Hypothalamus (tissue), 51 donors: ENCODE measurements around the gene LRRC3C.
A peak's percentile ranks its signal among the peaks of the same experiment; 100 is the strongest.
"Not testable (repeated sequence)": the region's sequence is repeated elsewhere in the genome, so short reads cannot be mapped to it uniquely, and the experiment has no call there.

Experiments
- DNase-seq, 51 donors: peaks; one replicate each; lab custom pipeline; 2025; lab: John Stamatoyannopoulos, UW

LRRC3C gene, protein sequence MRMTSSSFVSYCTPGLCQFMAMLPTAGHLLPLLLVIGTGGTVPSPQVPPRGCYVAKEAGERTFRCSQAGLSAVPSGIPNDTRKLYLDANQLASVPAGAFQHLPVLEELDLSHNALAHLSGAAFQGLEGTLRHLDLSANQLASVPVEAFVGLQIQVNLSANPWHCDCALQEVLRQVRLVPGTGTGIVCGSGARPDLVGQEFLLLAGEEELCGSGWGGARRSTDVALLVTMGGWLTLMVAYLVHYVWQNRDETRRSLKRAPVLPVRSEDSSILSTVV

GRCh38 chr17:39927101-39927928, at the start of gene LRRC3C, which contains the start of gene ORMDL3:
LRRC3C (plus strand) TSS chr17:39927732; CDS start chr17:39941524, 13,792 bp downstream.
ORMDL3 (minus strand) TSS chr17:39927601; CDS start chr17:39924203, 3,398 bp downstream.
- peak; percentile 60 to 96 (median 91) for DNase-seq

- not testable (repeated sequence) for DNase-seq
These were observed 41.4 kb upstream of the LRRC3C start for GRCh38 chr17:39886102-39886501.

DNA sequence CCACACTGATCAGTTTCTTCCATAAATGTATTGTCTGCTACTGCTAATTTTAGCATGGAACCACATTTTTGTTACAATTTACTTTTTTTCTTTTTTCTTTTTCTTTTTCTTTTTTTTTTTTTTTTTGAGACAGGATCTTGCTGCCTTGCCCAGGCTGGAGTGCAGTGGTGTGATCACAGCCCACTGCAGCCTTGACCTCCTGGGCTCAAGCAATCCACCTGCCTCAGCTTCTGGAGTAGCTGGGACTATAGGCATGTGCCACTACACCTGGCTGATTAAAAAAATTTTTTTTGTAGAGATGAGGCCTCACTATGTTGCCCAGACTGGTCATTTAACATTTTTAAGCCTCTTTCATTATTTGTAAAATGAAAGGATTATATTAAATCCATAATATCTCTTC, 40.5 kb upstream of the LRRC3C start:
- DNase-seq = no peak

DNA sequence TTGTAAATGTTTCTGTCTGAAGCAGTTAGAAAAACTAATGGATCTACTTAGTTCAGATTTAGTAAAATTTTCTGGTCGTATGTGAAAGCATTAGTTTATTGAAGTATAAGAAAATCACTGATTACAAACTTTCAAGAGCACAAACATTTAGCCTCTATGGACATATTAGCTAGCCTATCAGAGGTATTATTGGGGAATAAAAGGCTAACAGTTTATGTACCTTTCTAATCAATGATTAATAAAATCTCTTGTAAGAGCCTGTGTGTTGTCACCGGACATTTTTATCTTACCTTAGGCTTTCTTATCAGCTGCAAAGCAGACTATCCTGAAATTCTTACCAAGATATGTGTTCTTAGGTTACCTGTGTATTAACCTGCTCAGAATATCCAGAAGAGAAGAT, 38.3 kb upstream of the LRRC3C start:
- no peak for DNase-seq

DNA sequence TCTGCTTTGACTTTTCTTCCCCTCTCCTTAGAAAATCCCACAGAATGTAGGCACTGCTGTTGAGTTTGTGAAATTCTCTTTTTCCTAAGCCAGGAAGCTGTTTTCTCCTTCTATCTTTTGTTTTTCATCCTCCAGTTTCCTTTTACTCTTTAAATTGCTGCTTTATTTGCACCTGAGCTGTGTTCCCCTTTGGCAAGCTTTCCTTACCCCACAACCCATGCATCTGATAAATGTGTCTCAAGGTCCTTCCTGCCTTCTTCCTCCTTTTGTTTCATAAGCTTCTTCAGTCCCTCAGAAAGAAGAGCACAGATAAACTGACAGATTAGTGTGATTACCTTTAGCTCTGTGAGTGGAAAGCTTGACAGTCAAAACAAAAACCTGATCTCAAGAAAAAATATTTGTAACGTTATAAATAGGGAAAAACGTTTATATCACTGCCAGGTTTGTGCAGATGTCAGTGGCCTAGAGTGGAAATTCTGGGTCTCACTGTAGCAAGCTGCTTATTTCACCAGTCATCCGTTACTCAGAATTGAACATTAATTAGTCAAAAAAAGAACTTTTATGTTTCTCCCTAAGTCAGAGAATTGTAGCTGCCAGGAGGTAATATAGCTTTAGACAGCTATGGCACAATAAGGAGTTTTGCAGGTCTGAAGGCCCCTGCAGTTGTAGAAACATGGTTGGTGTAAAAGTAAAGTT, 32.7 kb upstream of the LRRC3C start:
- DNase-seq = no peak

GRCh38 chr17:39898088-39898487, 29.4 kb upstream of the LRRC3C start:
- DNase-seq = no peak

GRCh38 chr17:39899215-39899614, 28.3 kb upstream of the LRRC3C start:
- DNase-seq = no peak

DNA sequence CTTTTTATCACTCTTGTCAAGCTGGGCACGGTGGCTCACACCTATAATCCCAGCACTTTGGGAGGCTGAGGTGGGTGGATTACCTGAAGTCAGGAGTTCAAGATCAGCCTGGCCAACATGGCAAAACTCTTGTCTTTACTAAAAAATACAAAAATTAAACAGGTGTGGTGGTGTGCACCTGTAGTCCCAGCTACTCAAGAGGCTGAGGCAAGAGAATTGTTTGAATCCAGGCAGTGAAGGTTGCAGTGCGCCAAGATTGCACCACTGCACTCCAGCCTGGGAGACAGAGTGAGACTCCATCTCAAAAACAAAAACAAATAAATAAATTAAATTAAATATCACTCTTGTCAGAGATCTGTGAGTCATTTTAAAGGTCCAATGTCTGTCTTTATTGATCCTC, 25.5 kb upstream of the LRRC3C start:
- DNase-seq = not testable (repeated sequence)

DNA sequence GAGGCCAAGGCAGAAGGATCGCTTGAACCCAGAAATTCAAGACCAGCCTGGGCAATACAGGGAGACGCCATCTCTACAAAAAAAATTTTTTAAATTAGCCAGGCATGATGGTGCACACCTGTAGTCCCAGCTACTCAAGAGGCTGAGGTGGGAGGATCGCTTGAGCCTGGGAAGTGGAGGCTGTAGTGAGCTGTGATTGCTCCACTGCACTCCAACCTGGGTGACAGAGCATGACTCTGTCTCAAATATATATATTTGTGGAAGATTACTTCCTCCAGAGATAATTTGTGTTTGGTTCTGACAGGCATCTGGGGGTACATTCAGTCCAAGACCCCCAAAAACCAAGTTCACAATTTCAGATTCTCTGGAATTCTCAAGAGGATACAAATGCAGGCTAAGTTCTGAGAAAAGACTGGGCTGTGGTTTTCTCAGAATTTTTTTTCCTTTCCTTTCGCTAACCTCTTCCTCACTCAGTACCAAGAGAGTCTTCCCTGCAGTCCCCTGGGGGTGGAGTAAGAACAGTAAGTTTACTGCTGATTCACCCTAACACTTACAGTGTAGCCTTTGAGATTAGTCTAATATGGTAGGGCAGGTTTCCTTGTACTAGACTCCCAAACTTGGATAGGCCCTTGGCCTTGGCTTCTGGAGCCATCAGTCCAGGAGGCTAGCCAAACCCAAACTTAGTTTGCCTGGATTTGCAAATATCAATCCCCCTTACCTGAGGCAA, 24.2 kb upstream of the LRRC3C start:
- DNase-seq = no peak

- DNase-seq = no peak
These were observed 22.6 kb upstream of the LRRC3C start for GRCh38 chr17:39904990-39905288.

GRCh38 chr17:39908789-39909352, 18.7 kb upstream of the LRRC3C start:
- no peak for DNase-seq

GRCh38 chr17:39913989-39914388, 13.5 kb upstream of the LRRC3C start:
- DNase-seq = no peak

DNA sequence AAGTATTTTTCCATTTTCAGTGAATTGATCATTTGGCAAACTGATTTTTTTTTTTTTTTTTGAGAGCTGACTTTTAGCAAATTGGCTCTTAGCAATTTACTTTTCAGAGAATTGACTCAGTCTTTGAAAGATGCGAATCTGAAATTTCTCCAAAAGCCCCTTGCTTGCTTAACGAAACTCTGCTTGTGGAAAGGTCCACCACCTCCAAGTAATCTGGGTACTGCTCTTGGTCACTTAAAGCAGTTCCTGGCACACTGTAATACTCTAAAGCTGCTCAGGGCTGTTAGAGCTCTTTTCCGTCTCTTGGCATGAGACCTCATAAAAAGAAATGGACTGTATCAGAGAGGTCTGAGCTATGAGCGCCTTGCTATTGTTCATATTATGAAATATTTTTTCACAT, 12.0 kb upstream of the LRRC3C start:
- DNase-seq = no peak

DNA sequence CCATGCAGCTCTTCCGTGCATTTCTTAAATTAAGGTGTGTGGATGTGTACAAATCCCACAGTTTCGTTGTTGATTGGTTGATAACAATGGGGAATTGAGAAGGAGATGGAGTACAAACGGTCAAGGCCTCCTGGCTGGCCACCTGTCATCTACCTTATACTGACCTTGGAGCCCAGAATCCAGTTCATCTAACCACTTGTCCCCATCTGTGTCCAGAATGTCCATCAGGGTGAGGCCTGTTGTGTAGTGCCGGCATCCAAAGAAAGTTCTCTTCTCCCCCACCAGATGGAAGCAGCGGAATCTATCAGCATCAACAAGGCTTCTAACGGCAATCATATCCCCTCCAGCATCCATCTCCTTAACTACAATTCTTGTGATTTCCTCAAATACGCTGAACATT, 10.6 kb upstream of the LRRC3C start:
- no peak for DNase-seq

- DNase-seq = no peak
These were observed 8.3 kb upstream of the LRRC3C start for GRCh38 chr17:39919087-39919683.

GRCh38 chr17:39920218-39921210, 7.0 kb upstream of the LRRC3C start:
- no peak for DNase-seq

GRCh38 chr17:39921323-39921722, 6.2 kb upstream of the LRRC3C start:
- peak in 16 of 51 donors; percentile 4 to 37 (median 10) for DNase-seq

GRCh38 chr17:39922006-39922405, 5.5 kb upstream of the LRRC3C start:
- no peak for DNase-seq

- no peak for DNase-seq
These were observed 4.3 kb upstream of the LRRC3C start for GRCh38 chr17:39923230-39923629.
